LHCN-M2 (cell line): ENCODE results near the gene PRKAG2. TPM values are rescaled to one million over a fixed set of nuclear protein-coding genes. Genes with fewer than 3 reads are reported as not detected.

Experiments used
- DNase-seq: peaks from one replicate; pipeline ENCODE4 v3.0.0-alpha.2; 2012; ENCODE audit warnings: low read depth
- total RNA-seq: library from RNA; depleted of rRNA; stranded (reverse); fragments of >200 nt; gene quantifications from 2 replicates; pipeline ENCODE4 v1.2.3, GENCODE V29; 2014

The PRKAG2 gene
- total RNA-seq, 1 experiment from 2014 or later: 24.2 TPM

GRCh38 chr7:151695951-151696541, 180.9 kb downstream of the PRKAG2 start:
- no peak for DNase-seq

DNA sequence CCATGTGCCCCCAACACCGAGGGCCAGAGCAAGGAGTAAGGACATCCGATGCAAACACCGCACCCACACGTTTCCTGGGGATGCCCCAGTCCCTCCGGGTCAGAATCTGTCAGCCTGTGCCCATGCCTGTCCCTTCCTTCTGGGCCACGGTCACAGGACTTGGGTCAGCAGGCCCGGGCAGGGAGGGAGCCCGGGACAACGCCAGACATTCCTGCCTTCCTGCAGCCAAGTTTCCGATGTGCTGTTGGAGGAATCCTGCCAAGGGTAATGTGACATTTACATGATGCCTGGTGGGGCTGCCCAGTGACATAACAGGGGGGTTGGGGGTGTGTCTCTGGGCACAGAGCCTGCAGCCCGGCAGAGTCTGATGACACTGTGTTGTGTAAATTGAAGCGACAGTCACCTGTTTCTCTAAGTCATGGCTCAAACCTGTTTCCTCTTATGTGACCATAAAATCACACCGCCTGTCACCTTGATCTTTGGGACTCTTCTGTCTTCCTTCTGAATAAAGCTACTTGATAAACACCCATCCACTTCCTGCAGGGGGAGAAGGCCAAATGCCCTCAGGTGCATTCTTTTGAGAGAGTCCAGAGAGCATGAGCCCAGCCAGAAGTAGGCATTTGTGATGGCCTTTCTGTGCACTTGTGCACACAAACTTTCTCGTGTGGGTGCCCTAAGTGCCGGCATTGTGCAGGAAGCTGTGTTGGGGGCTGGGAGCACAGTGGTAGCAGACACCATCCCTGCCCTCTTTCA, 181.9 kb downstream of the PRKAG2 start:
- no peak for DNase-seq

GRCh38 chr7:151694441-151694827, 182.5 kb downstream of the PRKAG2 start:
- no peak for DNase-seq

GRCh38 chr7:151693140-151693539, 183.8 kb downstream of the PRKAG2 start:
- no peak for DNase-seq

- DNase-seq: no peak
Measured at GRCh38 chr7:151692721-151693120, 184.2 kb downstream of the PRKAG2 start.

GRCh38 chr7:151691449-151691848, 185.5 kb downstream of the PRKAG2 start:
- DNase-seq: no peak

DNA sequence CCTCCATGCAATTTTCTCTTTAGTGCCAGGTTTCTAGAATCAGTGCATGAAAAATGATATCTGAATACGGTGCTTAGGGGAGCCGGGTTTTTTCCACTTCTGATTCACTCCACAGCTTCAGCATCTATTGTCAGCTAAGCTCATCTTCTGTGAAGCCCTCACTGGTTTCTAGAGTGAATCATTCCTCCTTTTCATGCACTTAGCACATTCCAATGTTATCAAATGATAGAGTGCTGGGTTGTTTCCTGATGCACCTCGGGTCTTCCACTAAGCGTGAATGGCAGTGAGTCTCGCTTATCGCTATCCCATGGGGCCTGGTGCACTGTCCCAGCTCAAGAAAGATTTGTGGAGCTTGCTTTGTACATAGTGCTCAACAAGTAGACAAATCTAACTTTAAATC, 186.3 kb downstream of the PRKAG2 start:
- peak; percentile 55 for DNase-seq

DNA sequence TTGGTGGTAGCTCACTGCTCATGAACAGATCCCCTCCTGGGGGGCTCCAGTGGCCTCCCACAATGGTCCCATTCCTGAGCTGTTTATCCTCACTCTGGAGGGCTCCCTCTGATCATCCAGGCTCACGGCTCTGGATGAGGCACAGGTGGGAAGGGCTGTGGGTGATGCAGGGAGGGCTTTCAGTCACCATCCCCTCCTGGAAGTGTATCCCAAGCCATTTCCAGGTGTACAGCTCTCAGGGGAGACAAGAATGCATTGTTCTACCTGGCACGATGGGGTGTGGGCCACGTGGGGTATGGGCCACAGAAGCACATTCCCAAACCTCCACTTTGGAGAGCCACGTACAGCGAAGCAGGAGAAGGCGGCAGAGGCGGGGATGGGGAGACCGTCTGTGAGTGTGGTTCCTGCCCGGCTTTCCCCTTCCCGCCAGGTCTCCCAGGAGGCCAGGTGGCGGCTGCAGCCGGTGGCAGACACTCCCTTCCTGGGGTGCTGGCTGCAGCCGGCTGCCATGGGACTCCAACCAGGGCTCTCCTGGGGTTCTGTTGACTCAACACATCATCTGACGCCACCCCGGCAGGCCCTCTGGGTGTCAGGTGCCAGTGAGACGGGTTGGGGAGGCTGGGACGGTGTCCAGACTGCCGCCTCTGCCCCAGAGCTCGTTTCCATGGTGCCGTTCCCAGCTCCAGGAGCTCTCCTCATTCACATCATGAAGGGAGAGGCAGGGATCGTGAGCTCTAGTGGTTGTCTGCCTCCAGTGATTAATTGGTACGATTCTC, 187.5 kb downstream of the PRKAG2 start:
- DNase-seq: no peak

DNA sequence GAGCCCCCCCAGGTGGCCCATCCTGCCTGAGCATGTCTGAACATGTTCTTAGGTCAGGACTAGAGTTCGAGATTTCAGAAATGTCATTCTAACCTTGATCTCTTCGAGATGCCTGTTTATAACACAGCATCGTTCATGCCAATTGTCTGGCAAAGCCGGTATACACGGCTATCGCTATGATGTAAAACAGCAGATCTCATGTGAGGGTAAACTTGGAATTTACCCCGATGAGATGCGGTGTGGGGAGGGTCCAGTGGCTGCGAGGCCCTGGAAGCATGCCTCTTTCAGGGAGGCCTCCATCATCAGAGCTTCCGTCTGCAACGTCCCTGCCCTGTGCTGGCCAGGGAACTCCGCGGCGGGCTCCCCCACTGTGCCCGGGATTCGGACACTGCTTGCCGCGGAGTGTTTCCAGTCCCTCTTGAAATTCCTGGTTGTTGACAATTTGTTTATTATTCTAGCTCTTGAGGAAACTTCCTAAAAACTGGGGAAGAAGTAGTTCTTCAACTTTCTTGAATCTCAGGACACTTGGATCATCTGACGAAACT, 188.6 kb downstream of the PRKAG2 start:
- DNase-seq: no peak

DNA sequence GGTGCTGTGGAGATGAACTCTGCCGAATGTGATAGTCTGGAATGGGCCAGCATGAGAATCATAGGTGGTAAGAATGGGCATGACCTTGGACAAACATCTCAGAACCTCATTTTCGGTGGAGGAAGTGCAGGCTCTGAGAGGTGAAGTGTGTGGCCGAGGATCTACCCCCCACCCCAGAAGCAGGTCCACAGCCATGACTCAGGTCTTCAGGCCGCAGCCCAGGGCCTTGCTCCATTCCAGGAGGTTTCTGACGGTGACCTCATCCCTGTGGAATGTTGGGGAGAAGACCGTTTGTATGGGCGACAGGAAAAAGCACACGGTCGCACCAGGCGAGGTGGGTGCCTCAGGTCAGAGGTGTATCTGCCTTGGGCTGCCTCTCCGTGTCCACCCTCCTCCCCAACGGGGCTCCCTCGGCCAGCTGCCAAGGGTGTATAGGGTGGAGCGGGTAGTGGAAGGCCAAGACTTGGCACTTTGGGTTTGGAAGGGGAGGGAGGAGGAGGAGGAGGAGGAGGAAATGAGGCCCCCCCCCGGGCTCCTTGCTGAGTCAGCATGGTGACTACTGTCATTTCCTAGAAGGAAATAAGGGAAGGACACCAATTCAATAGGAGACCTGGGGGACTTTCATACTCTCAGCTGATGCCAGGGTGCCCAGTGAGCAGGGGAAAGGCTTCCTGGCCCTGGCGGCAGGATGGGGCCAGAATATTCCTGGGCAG, 189.2 kb downstream of the PRKAG2 start:
- peak; percentile 98 for DNase-seq

DNA sequence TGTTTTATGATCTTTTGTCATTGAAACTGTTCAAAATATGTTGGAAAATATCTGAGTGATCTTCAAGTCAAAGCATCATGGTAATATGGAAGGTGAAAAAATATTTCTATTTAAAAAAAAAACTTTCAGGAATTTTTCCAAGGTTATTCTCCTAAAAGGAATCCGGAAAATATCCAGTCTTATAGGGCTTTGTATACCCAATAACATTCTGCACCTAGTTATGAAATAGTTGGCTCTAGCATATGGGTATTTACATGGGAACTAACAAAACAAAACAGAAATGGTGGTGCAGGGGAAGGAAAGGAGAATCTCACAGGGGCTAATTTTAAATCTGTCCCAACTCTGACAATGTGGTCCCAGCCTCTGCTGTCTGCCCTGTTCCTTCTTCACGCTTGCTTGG, 190.1 kb downstream of the PRKAG2 start:
- no peak for DNase-seq

DNA sequence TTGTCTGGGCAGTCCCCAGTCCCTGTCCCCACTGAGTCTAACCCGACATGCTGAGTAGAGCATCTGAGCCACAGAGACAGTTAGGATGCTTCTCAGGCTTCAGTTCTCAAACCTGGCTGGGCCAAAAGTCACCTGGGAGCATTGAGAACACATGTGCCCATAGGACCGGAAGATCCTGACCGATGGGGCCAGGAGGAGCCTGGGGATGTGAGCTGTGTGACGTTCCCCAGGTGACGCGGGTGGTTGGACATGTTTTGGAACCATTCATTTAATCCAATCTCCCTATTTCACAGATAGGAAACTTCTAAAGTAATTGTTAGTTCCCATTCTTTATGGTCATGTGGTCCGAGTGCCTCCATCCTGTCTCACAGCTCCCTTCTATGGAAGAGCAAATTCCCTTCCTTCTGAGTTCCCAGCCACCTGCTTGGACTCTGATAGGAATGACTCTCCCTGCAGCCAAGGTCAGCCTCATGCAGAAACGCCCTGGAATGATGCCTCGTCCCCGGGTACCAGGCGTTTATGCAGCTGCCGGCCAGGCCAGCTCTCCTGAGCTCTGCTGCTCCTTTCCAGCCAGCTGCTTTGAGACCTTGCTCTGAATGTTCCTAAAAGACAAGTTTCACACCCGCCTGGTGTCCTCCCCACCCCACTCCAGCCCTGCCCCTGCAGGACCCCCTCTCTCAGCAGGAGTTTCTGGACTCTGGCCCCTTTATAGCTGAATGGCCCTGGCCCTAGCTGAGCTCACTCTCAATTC, 190.7 kb downstream of the PRKAG2 start:
- peak; percentile 86 for DNase-seq

DNA sequence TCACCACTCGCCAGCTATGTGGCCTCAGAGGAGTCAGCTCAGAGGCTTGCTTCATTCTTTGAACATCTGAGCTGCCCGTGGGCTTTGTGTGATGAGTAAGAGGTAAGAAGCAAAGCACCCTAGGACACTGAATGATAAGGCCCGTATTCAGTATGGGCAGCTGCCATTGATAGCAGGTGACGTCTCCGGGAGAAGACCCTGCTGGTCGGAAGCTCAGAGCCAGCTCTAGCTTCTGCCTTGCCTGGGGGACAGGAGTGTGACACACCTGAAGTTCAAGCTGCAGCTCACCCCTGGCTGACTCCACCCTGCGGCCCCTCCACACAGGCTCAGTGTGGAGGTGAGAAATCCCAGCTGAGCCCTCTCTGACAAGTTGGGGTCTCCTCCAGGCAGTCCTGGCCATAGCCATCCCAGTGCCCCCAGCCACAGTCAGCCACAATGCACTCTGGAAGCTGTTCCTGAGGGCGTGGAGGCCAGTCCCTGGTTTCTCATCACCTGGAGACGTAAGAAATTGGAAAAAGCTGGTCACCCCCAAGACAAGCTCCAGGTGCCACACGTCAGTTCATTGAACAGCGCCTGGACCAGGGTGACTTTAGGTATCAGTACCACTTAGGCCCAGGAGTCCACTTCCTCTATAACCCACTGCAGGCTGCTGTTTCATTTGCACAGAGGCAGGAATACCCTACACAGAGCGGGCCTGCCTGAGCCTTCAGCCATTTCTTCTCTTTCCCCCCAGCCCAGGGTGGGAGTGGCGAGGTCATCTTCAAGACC, 192.3 kb downstream of the PRKAG2 start:
- DNase-seq: peak; percentile 45

- DNase-seq: no peak
Measured at GRCh38 chr7:151683615-151684407, 193.1 kb downstream of the PRKAG2 start.

DNA sequence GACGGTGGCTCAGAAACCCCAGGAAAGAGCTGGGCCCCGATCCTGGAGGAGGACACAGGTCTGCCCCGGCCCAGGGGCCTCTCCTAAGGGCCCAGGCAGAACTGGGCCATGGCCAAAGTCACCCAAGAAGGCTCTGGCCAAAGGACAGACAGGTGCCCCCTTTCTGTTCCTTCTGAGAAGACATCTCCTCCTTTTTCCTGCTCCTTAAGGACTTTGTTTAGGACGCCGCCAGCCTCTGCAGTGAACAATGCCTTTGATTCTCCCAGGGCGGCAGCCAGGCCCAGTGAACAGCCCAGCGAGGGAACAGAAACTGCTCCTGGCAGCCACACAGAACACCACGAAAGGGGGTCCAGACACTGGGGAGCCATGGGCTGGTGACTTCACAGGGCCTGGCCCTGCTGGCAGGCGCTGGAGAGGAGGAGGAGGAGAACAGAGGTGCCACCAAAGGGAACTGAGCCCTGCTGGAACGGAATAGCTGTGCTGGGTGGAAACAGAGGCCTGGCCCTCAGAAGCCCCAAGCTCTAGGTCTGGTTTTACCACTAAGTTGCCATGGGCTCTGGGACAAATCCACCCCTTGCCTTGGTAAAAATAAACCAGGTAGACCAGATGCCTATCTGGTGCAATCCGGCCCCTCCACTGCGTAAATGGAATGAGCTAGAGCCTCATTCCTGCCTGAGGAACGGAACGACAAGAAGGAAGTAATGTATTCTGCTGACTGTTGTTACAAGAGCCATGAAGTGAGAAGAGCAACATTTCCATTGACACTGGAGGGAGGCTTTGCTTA, 193.9 kb downstream of the PRKAG2 start:
- no peak for DNase-seq

- DNase-seq: no peak
Measured at GRCh38 chr7:151681726-151682125, 195.2 kb downstream of the PRKAG2 start.

- DNase-seq: peak; percentile 80
Measured at GRCh38 chr7:151680810-151681209, 196.1 kb downstream of the PRKAG2 start.

- DNase-seq: no peak
Measured at GRCh38 chr7:151679881-151680612, 196.9 kb downstream of the PRKAG2 start.
